NT2/D1 (cell line): ENCODE results near the gene CDK5RAP2.

ENCODE experiments used
- SUZ12 ChIP-seq: IDR thresholded peaks from 2 replicates; pipeline ENCODE4 v1.6.1; 2011; ENCODE audit not compliant: insufficient read length, insufficient read depth; ENCODE audit errors: extremely low read depth
- YY1 ChIP-seq: IDR thresholded peaks from 2 replicates; pipeline ENCODE4 v1.6.1; 2011; ENCODE audit not compliant: insufficient read length, insufficient read depth
- ZNF274 ChIP-seq: IDR thresholded peaks from 2 replicates; pipeline ENCODE4 v1.6.1; 2011; ENCODE audit warnings: mild to moderate bottlenecking, low read depth, low read length

DNA sequence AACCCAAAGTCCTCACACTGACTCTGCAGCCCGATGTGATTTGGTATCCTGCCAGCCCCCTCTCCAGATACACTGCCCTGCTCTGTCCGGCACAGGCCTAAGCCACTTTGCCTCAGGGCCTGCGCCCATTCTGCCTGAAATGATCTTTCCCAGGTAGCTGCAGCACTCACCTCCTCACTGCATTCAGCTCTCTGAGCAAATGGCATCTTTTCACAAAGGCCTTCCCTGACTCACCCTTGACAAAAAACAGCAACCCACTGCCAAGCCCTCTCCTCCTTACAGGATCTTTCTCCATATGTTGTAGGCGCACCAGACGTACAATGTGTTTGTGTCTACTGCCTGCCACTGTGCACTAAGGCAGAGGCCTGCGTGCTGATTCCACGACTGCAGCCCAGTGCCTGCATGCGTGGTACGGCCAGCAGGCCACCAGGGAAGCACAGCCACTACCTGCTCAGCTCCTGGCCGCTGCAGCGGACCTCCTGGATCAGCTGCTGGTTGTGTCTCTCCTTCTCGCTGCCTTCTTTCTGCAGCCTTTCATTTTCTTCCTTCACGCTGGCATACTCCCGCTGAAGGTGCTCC lies 171.2 kb downstream of the CDK5RAP2 start:
- TF ChIP-seq SUZ12 (no peak), YY1 (no peak), ZNF274 (no peak)
